ENCODE results near the gene PSMA2.

DNA sequence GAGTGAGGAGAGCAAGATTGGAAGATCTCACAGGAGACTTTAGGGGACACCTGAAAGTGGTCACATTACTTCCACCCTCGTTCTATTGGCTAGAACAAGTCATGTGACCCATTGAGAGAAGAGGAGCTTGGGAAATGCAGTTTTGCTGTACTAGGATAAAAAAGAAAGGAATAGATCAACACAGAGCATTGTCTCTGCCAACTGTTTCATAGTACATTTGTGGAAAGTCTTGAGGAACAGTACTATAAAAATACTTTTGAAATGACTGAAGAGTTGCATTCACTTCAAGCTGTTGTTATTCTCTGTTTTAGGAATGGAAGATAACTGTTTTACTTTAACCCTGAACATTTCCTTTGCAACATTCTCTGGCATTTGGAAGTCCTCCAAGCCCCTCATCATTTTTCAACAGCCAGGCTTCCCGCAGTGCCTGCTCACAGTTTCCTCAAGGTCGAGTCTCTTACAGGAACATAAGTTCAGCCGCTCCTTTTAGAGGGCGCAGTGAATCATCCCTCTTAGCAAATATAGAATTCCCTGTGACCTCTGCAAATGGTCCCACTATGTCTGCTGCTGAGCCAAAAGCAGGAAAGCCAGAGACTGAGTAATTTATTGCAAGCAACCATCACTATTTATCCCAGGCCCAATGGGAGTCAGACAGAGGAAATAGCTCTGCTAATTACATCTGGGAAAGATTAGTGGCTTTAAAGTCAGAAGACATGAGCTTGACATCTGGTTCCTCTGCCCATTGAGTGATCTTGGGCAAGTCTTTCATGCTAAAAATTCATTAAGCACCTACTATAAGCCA lies 40.9 kb upstream of the PSMA2 start:
- TF ChIP-seq, protein P1, sequence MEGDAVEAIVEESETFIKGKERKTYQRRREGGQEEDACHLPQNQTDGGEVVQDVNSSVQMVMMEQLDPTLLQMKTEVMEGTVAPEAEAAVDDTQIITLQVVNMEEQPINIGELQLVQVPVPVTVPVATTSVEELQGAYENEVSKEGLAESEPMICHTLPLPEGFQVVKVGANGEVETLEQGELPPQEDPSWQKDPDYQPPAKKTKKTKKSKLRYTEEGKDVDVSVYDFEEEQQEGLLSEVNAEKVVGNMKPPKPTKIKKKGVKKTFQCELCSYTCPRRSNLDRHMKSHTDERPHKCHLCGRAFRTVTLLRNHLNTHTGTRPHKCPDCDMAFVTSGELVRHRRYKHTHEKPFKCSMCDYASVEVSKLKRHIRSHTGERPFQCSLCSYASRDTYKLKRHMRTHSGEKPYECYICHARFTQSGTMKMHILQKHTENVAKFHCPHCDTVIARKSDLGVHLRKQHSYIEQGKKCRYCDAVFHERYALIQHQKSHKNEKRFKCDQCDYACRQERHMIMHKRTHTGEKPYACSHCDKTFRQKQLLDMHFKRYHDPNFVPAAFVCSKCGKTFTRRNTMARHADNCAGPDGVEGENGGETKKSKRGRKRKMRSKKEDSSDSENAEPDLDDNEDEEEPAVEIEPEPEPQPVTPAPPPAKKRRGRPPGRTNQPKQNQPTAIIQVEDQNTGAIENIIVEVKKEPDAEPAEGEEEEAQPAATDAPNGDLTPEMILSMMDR (IDR thresholded peaks at IDR 0.05): no peak
- TF ChIP-seq EZH2 (IDR thresholded peaks at IDR 0.05): no peak

Measured in neural progenitor cell (in vitro differentiated cells).